Neural crest cell (in vitro differentiated cells): ENCODE measurements around the gene OS9. TPM values are rescaled to one million over a fixed set of nuclear protein-coding genes. Genes with fewer than 3 reads are reported as not detected.
"Not testable (repeated sequence)": the region's sequence is repeated elsewhere in the genome, so short reads cannot be mapped to it uniquely, and the experiment has no call there.

Experiments used
- DNase-seq: peaks from one replicate; pipeline ENCODE4 v3.0.0; 2021; ENCODE audit warnings: low read depth, mixed read lengths, low spot score
- H3K27ac Mint-ChIP-seq: one replicate; pipeline ENCODE4 v1.8.0; 2021; ENCODE audit warnings: mild to moderate bottlenecking, mixed read lengths; ENCODE audit not compliant: unreplicated experiment
- H3K27me3 Mint-ChIP-seq: 2 replicates; pipeline ENCODE4 v1.8.0; 2021; ENCODE audit warnings: low read depth, mild to moderate bottlenecking, mixed read lengths
- H3K36me3 Mint-ChIP-seq: 2 replicates; pipeline ENCODE4 v1.8.0; 2021; ENCODE audit warnings: low read depth, mild to moderate bottlenecking, mixed read lengths
- H3K4me1 Mint-ChIP-seq: 2 replicates; pipeline ENCODE4 v1.8.0; 2021; ENCODE audit warnings: mixed read lengths
- H3K4me3 Mint-ChIP-seq: one replicate; pipeline ENCODE4 v1.8.0; 2021; ENCODE audit warnings: mild to moderate bottlenecking, mixed read lengths
- H3K9me3 Mint-ChIP-seq: 2 replicates; pipeline ENCODE4 v1.8.0; 2021; ENCODE audit warnings: mixed read lengths
- CTCF ChIP-seq: fragments of 200-600 bp; sonication (generic); conservative IDR thresholded peaks from 2 replicates; pipeline ENCODE4 v1.5.0; 2021; ENCODE audit warnings: antibody characterized with exemption, mild to moderate bottlenecking
- total RNA-seq: library from RNA; stranded (reverse); gene quantifications from 2 replicates; pipeline ENCODE4 v1.2.1, GENCODE V29; 2021

The OS9 gene
- total RNA-seq, 1 donor from 2014 or later = 135 TPM

GRCh38 chr12:57672801-57673200, 21.1 kb upstream of the OS9 start:
- DNase-seq = no peak
- TF ChIP-seq CTCF = no peak
- H3K27ac Mint-ChIP-seq = no peak overlapping the region
- H3K4me1 Mint-ChIP-seq = no peaks in the 10 kb centered on the region
- H3K9me3 Mint-ChIP-seq = no peaks in the 10 kb centered on the region
- H3K4me3 Mint-ChIP-seq = no peak overlapping the region
- H3K27me3 Mint-ChIP-seq = peaks cover 24% of the 10 kb centered on the region
- peaks cover 2% of the 10 kb centered on the region for H3K36me3 Mint-ChIP-seq

GRCh38 chr12:57674691-57675090, 19.2 kb upstream of the OS9 start:
- no peaks in the 10 kb centered on the region for H3K4me1 Mint-ChIP-seq
- no peak for TF ChIP-seq CTCF
- H3K4me3 Mint-ChIP-seq = no peak overlapping the region
- peaks cover 34% of the 10 kb centered on the region for H3K27me3 Mint-ChIP-seq
- H3K27ac Mint-ChIP-seq = no peak overlapping the region
- H3K9me3 Mint-ChIP-seq = no peaks in the 10 kb centered on the region
- H3K36me3 Mint-ChIP-seq = no peaks in the 10 kb centered on the region
- no peak for DNase-seq

- H3K27ac Mint-ChIP-seq, H3K9me3 Mint-ChIP-seq: not testable (repeated sequence)
These were observed 16.0 kb upstream of the OS9 start for GRCh38 chr12:57677947-57678346.

GRCh38 chr12:57679697-57680096, 14.2 kb upstream of the OS9 start:
- peaks cover 54% of the 10 kb centered on the region for H3K27me3 Mint-ChIP-seq
- no peaks in the 10 kb centered on the region for H3K36me3 Mint-ChIP-seq
- no peak for DNase-seq
- no peak overlapping the region for H3K4me3 Mint-ChIP-seq
- TF ChIP-seq CTCF = no peak
- peaks cover 5% of the 10 kb centered on the region for H3K9me3 Mint-ChIP-seq
- no peaks in the 10 kb centered on the region for H3K4me1 Mint-ChIP-seq
- H3K27ac Mint-ChIP-seq = no peak overlapping the region

More at GRCh38 chr12:57677947-57678346, 16.0 kb upstream of the OS9 start:
- not testable (repeated sequence) for DNase-seq, H3K4me1 Mint-ChIP-seq, H3K4me3 Mint-ChIP-seq, H3K36me3 Mint-ChIP-seq
- H3K27me3 Mint-ChIP-seq = peaks cover 39% of the 10 kb centered on the region

GRCh38 chr12:57687862-57688261, 6.1 kb upstream of the OS9 start:
- no peak for TF ChIP-seq CTCF
- DNase-seq = no peak
- H3K27ac Mint-ChIP-seq = no peak overlapping the region
- H3K27me3 Mint-ChIP-seq = peaks cover 73% of the 10 kb centered on the region
- H3K4me3 Mint-ChIP-seq = no peak overlapping the region
- no peaks in the 10 kb centered on the region for H3K36me3 Mint-ChIP-seq
- peaks cover 2% of the 10 kb centered on the region for H3K9me3 Mint-ChIP-seq
- no peaks in the 10 kb centered on the region for H3K4me1 Mint-ChIP-seq

GRCh38 chr12:57688931-57689330, 5.0 kb upstream of the OS9 start:
- peaks cover 2% of the 10 kb centered on the region for H3K9me3 Mint-ChIP-seq
- no peak for DNase-seq
- H3K4me1 Mint-ChIP-seq = no peaks in the 10 kb centered on the region
- H3K27me3 Mint-ChIP-seq = peaks cover 66% of the 10 kb centered on the region
- TF ChIP-seq CTCF = no peak
- no peaks in the 10 kb centered on the region for H3K36me3 Mint-ChIP-seq
- no peak overlapping the region for H3K27ac Mint-ChIP-seq
- H3K4me3 Mint-ChIP-seq = no peak overlapping the region
